Measurements from ENCODE around the gene DACH1.

The DACH1 gene

GRCh38 chr13:71730267-71730666, 136.7 kb downstream of the DACH1 start:
- H3K4me3 ChIP-seq (ENCODE audit: low read depth, low read length), result no peak overlapping the region
- no peaks in the 10 kb centered on the region for H3K36me3 ChIP-seq (ENCODE audit: control insufficient read depth in 1 of 2, insufficient read depth in 2 of 2, low read length in 2 of 2)
- H2AK5ac ChIP-seq (ENCODE audit: low read length), result no peak overlapping the region
- no peak overlapping the region for H4K8ac ChIP-seq (ENCODE audit: low read depth, low read length)
- no peak overlapping the region for H3K4me2 ChIP-seq (ENCODE audit: low read length)
- H3K4me1 ChIP-seq (ENCODE audit: control insufficient read depth in 1 of 2, insufficient read depth in 2 of 2, low read length in 2 of 2), result no peaks in the 10 kb centered on the region
- H3K14ac ChIP-seq (ENCODE audit: low read length), result no peak overlapping the region
- no peak overlapping the region for H3K27ac ChIP-seq (ENCODE audit: low read depth, low read length)
- WGBS (ENCODE audit: extremely low coverage, insufficient coverage, insufficient read length), result no CpG with 5 or more reads among the region's 1 CpG
- H4K12ac ChIP-seq (ENCODE audit: low read depth, low read length), result no peak overlapping the region
- no peak overlapping the region for H4K91ac ChIP-seq (ENCODE audit: low read depth, low read length)
- no peak for DNase-seq
- H2BK120ac ChIP-seq (ENCODE audit: insufficient read depth, low read length, poor library complexity), result no peak overlapping the region
- no peak overlapping the region for H3K23ac ChIP-seq (ENCODE audit: low read length)
- no peak overlapping the region for H3K9ac ChIP-seq (ENCODE audit: low read length)
- H3K4ac ChIP-seq (ENCODE audit: low read depth, low read length), result no peak overlapping the region
- H3K9me3 ChIP-seq (ENCODE audit: insufficient read depth, low read depth, low read length), result no peaks in the 10 kb centered on the region
- H3K79me1 ChIP-seq (ENCODE audit: low read length), result no peaks in the 10 kb centered on the region
- H2BK12ac ChIP-seq (ENCODE audit: low read length), result no peak overlapping the region
- no peak overlapping the region for H2BK5ac ChIP-seq (ENCODE audit: low read depth, low read length, poor library complexity)
- no peak overlapping the region for H3K18ac ChIP-seq (ENCODE audit: low read length)
- H3K27me3 ChIP-seq (ENCODE audit: insufficient read depth, low read length), result no peaks in the 10 kb centered on the region
- H3K79me2 ChIP-seq (ENCODE audit: control insufficient read depth, insufficient read depth, low read length, poor library complexity), result no peaks in the 10 kb centered on the region
- H2AFZ ChIP-seq (ENCODE audit: insufficient read depth, low read length, poor library complexity), result no peak overlapping the region

DNA sequence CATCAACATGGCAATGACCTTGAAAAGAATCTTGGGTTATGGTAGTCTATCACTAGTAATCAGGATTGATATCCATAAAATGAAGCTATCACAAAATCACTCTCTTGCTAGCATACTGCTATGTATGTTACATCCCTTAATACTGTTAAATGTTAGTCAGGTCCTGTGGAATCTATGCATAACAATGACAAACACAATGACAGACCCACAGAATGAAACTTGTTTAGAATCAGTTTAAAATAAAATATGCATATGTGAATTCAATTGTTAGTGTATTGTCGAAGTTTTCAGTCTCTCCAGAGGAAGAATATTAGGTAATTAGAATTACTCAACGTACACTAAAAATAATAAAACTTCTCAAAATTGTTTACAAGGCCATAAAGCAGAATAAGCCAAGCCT, 137.6 kb downstream of the DACH1 start:
- H3K36me3 ChIP-seq (ENCODE audit: control insufficient read depth in 1 of 2, insufficient read depth in 2 of 2, low read length in 2 of 2), result no peaks in the 10 kb centered on the region
- no peaks in the 10 kb centered on the region for H3K79me2 ChIP-seq (ENCODE audit: control insufficient read depth, insufficient read depth, low read length, poor library complexity)
- H4K8ac ChIP-seq (ENCODE audit: low read depth, low read length), result no peak overlapping the region
- H3K4me2 ChIP-seq (ENCODE audit: low read length), result no peak overlapping the region
- no peaks in the 10 kb centered on the region for H3K79me1 ChIP-seq (ENCODE audit: low read length)
- H3K18ac ChIP-seq (ENCODE audit: low read length), result no peak overlapping the region
- no peak overlapping the region for H2BK120ac ChIP-seq (ENCODE audit: insufficient read depth, low read length, poor library complexity)
- no peaks in the 10 kb centered on the region for H3K4me1 ChIP-seq (ENCODE audit: control insufficient read depth in 1 of 2, insufficient read depth in 2 of 2, low read length in 2 of 2)
- H3K4ac ChIP-seq (ENCODE audit: low read depth, low read length), result no peak overlapping the region
- H3K27me3 ChIP-seq (ENCODE audit: insufficient read depth, low read length), result no peaks in the 10 kb centered on the region
- H2AFZ ChIP-seq (ENCODE audit: insufficient read depth, low read length, poor library complexity), result no peak overlapping the region
- H3K27ac ChIP-seq (ENCODE audit: low read depth, low read length), result no peak overlapping the region
- H3K9me3 ChIP-seq (ENCODE audit: insufficient read depth, low read depth, low read length), result no peaks in the 10 kb centered on the region
- no peak overlapping the region for H4K91ac ChIP-seq (ENCODE audit: low read depth, low read length)
- no peak overlapping the region for H3K23ac ChIP-seq (ENCODE audit: low read length)
- H2BK5ac ChIP-seq (ENCODE audit: low read depth, low read length, poor library complexity), result no peak overlapping the region
- no peak overlapping the region for H3K4me3 ChIP-seq (ENCODE audit: low read depth, low read length)
- no peak overlapping the region for H3K14ac ChIP-seq (ENCODE audit: low read length)
- H3K9ac ChIP-seq (ENCODE audit: low read length), result no peak overlapping the region
- WGBS (ENCODE audit: extremely low coverage, insufficient coverage, insufficient read length), result no CpG with 5 or more reads among the region's 2 CpGs
- no peak overlapping the region for H2BK12ac ChIP-seq (ENCODE audit: low read length)
- H2AK5ac ChIP-seq (ENCODE audit: low read length), result no peak overlapping the region
- H4K12ac ChIP-seq (ENCODE audit: low read depth, low read length), result no peak overlapping the region
- DNase-seq, result no peak

- no peak for DNase-seq
- no peak overlapping the region for H4K12ac ChIP-seq (ENCODE audit: low read depth, low read length)
- WGBS (ENCODE audit: extremely low coverage, insufficient coverage, insufficient read length), result no CpG with 5 or more reads among the region's 1 CpG
Measured at GRCh38 chr13:71727662-71728061, 139.3 kb downstream of the DACH1 start.

DNA sequence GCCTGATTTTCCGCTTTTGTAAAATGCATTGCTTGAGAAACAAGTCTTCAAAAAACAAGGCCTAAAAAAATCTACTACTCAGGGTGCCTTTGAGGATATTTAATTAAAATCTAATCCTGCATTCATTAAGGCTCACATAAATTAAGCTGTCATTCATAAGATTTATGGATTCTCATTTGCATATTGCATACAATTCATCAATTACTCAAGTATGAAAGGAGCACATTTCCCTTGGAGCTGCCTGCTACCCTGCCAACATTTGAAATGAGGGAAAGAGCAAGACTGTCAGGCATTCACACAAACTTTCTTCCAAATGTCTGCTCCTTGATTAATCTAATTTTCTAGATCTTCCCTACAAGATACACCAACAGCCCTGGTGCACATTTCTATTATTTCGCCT, 140.0 kb downstream of the DACH1 start:
- Histone ChIP-seq H3K27ac (ENCODE audit: low read depth, low read length) (no peak overlapping the region), H3K14ac (ENCODE audit: low read length) (no peak overlapping the region), H3K4ac (ENCODE audit: low read depth, low read length) (no peak overlapping the region), H3K9ac (ENCODE audit: low read length) (no peak overlapping the region), H3K4me2 (ENCODE audit: low read length) (no peak overlapping the region), H2AK5ac (ENCODE audit: low read length) (no peak overlapping the region), H2BK12ac (ENCODE audit: low read length) (no peak overlapping the region), H3K4me1 (ENCODE audit: control insufficient read depth in 1 of 2, insufficient read depth in 2 of 2, low read length in 2 of 2) (no peaks in the 10 kb centered on the region), H3K79me2 (ENCODE audit: control insufficient read depth, insufficient read depth, low read length, poor library complexity) (no peaks in the 10 kb centered on the region), H3K36me3 (ENCODE audit: control insufficient read depth in 1 of 2, insufficient read depth in 2 of 2, low read length in 2 of 2) (no peaks in the 10 kb centered on the region), H4K91ac (ENCODE audit: low read depth, low read length) (no peak overlapping the region), H2BK120ac (ENCODE audit: insufficient read depth, low read length, poor library complexity) (no peak overlapping the region), H3K23ac (ENCODE audit: low read length) (no peak overlapping the region), H3K27me3 (ENCODE audit: insufficient read depth, low read length) (no peaks in the 10 kb centered on the region), H4K8ac (ENCODE audit: low read depth, low read length) (no peak overlapping the region), H3K4me3 (ENCODE audit: low read depth, low read length) (no peak overlapping the region), H3K79me1 (ENCODE audit: low read length) (no peaks in the 10 kb centered on the region), H2AFZ (ENCODE audit: insufficient read depth, low read length, poor library complexity) (no peak overlapping the region), H3K9me3 (ENCODE audit: insufficient read depth, low read depth, low read length) (no peaks in the 10 kb centered on the region), H4K12ac (ENCODE audit: low read depth, low read length) (no peak overlapping the region), H3K18ac (ENCODE audit: low read length) (no peak overlapping the region), H2BK5ac (ENCODE audit: low read depth, low read length, poor library complexity) (no peak overlapping the region)
- no CpG with 5 or more reads among the region's 2 CpGs for WGBS (ENCODE audit: extremely low coverage, insufficient coverage, insufficient read length)
- no peak for DNase-seq

More at GRCh38 chr13:71727662-71728061, 139.3 kb downstream of the DACH1 start:
- no peak overlapping the region for H3K4me2 ChIP-seq (ENCODE audit: low read length)
- no peaks in the 10 kb centered on the region for H3K9me3 ChIP-seq (ENCODE audit: insufficient read depth, low read depth, low read length)
- H3K36me3 ChIP-seq (ENCODE audit: control insufficient read depth in 1 of 2, insufficient read depth in 2 of 2, low read length in 2 of 2), result no peaks in the 10 kb centered on the region
- H3K79me2 ChIP-seq (ENCODE audit: control insufficient read depth, insufficient read depth, low read length, poor library complexity), result no peaks in the 10 kb centered on the region
- H3K18ac ChIP-seq (ENCODE audit: low read length), result no peak overlapping the region
- H3K4me3 ChIP-seq (ENCODE audit: low read depth, low read length), result no peak overlapping the region
- H3K27ac ChIP-seq (ENCODE audit: low read depth, low read length), result no peak overlapping the region
- no peak overlapping the region for H3K9ac ChIP-seq (ENCODE audit: low read length)
- H4K91ac ChIP-seq (ENCODE audit: low read depth, low read length), result no peak overlapping the region
- H3K23ac ChIP-seq (ENCODE audit: low read length), result no peak overlapping the region
- no peak overlapping the region for H2BK12ac ChIP-seq (ENCODE audit: low read length)
- H3K4ac ChIP-seq (ENCODE audit: low read depth, low read length), result no peak overlapping the region
- no peak overlapping the region for H2AFZ ChIP-seq (ENCODE audit: insufficient read depth, low read length, poor library complexity)
- H4K8ac ChIP-seq (ENCODE audit: low read depth, low read length), result no peak overlapping the region
- H3K4me1 ChIP-seq (ENCODE audit: control insufficient read depth in 1 of 2, insufficient read depth in 2 of 2, low read length in 2 of 2), result no peaks in the 10 kb centered on the region
- H2AK5ac ChIP-seq (ENCODE audit: low read length), result no peak overlapping the region
- H2BK5ac ChIP-seq (ENCODE audit: low read depth, low read length, poor library complexity), result no peak overlapping the region
- H2BK120ac ChIP-seq (ENCODE audit: insufficient read depth, low read length, poor library complexity), result no peak overlapping the region
- no peaks in the 10 kb centered on the region for H3K79me1 ChIP-seq (ENCODE audit: low read length)
- H3K27me3 ChIP-seq (ENCODE audit: insufficient read depth, low read length), result no peaks in the 10 kb centered on the region
- H3K14ac ChIP-seq (ENCODE audit: low read length), result no peak overlapping the region
